ENCODE data around the gene ZNF574.
A peak's percentile ranks its signal among the peaks of the same experiment; 100 is the strongest.

Gene ZNF574

GRCh38 chr19:42102877-42103276 lies 26.9 kb downstream of the ZNF574 start:
- DNase-seq: no peak

- no peak for DNase-seq
Observed at GRCh38 chr19:42105368-42105767, 29.4 kb downstream of the ZNF574 start.

- peak; percentile 8 for DNase-seq
Observed at GRCh38 chr19:42108527-42109389, 32.8 kb downstream of the ZNF574 start.

- DNase-seq: no peak
Observed at GRCh38 chr19:42109896-42110295, 33.9 kb downstream of the ZNF574 start.

- DNase-seq: no peak
Observed at GRCh38 chr19:42110658-42111057, 34.7 kb downstream of the ZNF574 start.

GRCh38 chr19:42111384-42111783 lies 35.4 kb downstream of the ZNF574 start:
- no peak for DNase-seq

- DNase-seq: no peak
Observed at GRCh38 chr19:42111811-42112210, 35.8 kb downstream of the ZNF574 start.

GRCh38 chr19:42113641-42114348 lies 37.8 kb downstream of the ZNF574 start:
- no peak for DNase-seq

GRCh38 chr19:42114412-42114811 lies 38.4 kb downstream of the ZNF574 start:
- no peak for DNase-seq

GRCh38 chr19:42115219-42115618 lies 39.3 kb downstream of the ZNF574 start:
- DNase-seq: no peak

- no peak for DNase-seq
Observed at GRCh38 chr19:42115705-42116104, 39.7 kb downstream of the ZNF574 start.

GRCh38 chr19:42116308-42117075 lies 40.5 kb downstream of the ZNF574 start:
- no peak for DNase-seq

GRCh38 chr19:42117076-42117475 lies 41.1 kb downstream of the ZNF574 start:
- no peak for DNase-seq

GRCh38 chr19:42120276-42120980 lies 44.5 kb downstream of the ZNF574 start:
- no peak for DNase-seq

- DNase-seq: no peak
Observed at GRCh38 chr19:42121036-42121621, 45.2 kb downstream of the ZNF574 start.

GRCh38 chr19:42121656-42122069 lies 45.7 kb downstream of the ZNF574 start:
- no peak for DNase-seq

GRCh38 chr19:42122691-42123607 lies 47.0 kb downstream of the ZNF574 start:
- DNase-seq: no peak

GRCh38 chr19:42123765-42124164 lies 47.8 kb downstream of the ZNF574 start:
- no peak for DNase-seq

GRCh38 chr19:42124386-42124901 lies 48.5 kb downstream of the ZNF574 start:
- no peak for DNase-seq

GRCh38 chr19:42125536-42125935 lies 49.6 kb downstream of the ZNF574 start:
- DNase-seq: no peak

- DNase-seq: no peak
Observed at GRCh38 chr19:42126574-42126973, 50.6 kb downstream of the ZNF574 start.
